OCI-LY7 (cell line): ENCODE data around the gene DNHD1. TPM values are rescaled to one million over a fixed set of nuclear protein-coding genes. Genes with fewer than 3 reads are reported as not detected.

Source experiments
- BruUV-seq: library from RNA; stranded (reverse); fragments of 400-500 nt; replicated peaks from 2 replicates; lab custom pipeline; 2021; lab: Mats Ljungman, UMichigan
- CTCF ChIA-PET: fragments of 300-600 bp; sonication (Branson Sonifier 250); formaldehyde crosslinking; loops from one replicate; lab custom pipeline; 2022; ENCODE audit warnings: antibody characterized with exemption; ENCODE audit not compliant: unreplicated experiment; lab: Charles Lee
- POLR2A ChIA-PET: fragments of 300-600 bp; sonication (Branson Sonifier 250); formaldehyde crosslinking; loops from one replicate; lab custom pipeline; 2022; ENCODE audit warnings: antibody characterized with exemption; lab: Charles Lee
- DNase-seq: peaks from one replicate; pipeline ENCODE4 v3.0.0-alpha.2; 2015; ENCODE audit warnings: low spot score
- H2AFZ ChIP-seq: fragments of 200-600 bp; sonication (generic), shearing (Covaris generic); 2 replicates; pipeline ENCODE4 v1.6.1; 2014; ENCODE audit warnings: mild to moderate bottlenecking, antibody characterized with exemption, low read length, moderate library complexity
- H3K27ac ChIP-seq: fragments of 200-600 bp; sonication (generic); 2 replicates; pipeline ENCODE4 v1.5.1; 2014; ENCODE audit warnings: mixed run types, low read depth, mild to moderate bottlenecking, moderate library complexity, low read length, inconsistent platforms; ENCODE audit not compliant: poor library complexity, severe bottlenecking
- H3K36me3 ChIP-seq: fragments of 200-600 bp; sonication (generic); 2 replicates; pipeline ENCODE4 v1.6.1; 2014; ENCODE audit warnings: mild to moderate bottlenecking, antibody characterized with exemption, low read length, moderate library complexity, mixed read lengths; ENCODE audit not compliant: insufficient read depth
- H3K4me1 ChIP-seq: fragments of 200-600 bp; sonication (generic); 2 replicates; pipeline ENCODE4 v1.5.1; 2014; ENCODE audit warnings: mild to moderate bottlenecking, low read length; ENCODE audit not compliant: insufficient read depth, poor library complexity, severe bottlenecking
- H3K4me2 ChIP-seq: fragments of 200-600 bp; sonication (generic); 2 replicates; pipeline ENCODE4 v1.6.1; 2014; ENCODE audit warnings: mild to moderate bottlenecking, low read length
- H3K4me3 ChIP-seq: fragments of 200-600 bp; sonication (generic); 2 replicates; pipeline ENCODE4 v1.5.1; 2014; ENCODE audit warnings: mild to moderate bottlenecking, low read depth, low read length; ENCODE audit not compliant: poor library complexity, severe bottlenecking
- H3K79me2 ChIP-seq: fragments of 200-600 bp; sonication (generic); 2 replicates; pipeline ENCODE4 v1.6.1; 2016; ENCODE audit warnings: low read depth, mild to moderate bottlenecking, low read length, moderate library complexity, mixed read lengths; ENCODE audit not compliant: insufficient read depth
- H3K9me2 ChIP-seq: fragments of 200-600 bp; sonication (generic); 2 replicates; pipeline ENCODE4 v1.6.1; 2016; ENCODE audit warnings: mild to moderate bottlenecking, low read length, mixed read lengths; ENCODE audit not compliant: insufficient read depth
- H3K9me3 ChIP-seq: fragments of 200-600 bp; sonication (generic); 2 replicates; pipeline ENCODE4 v1.6.1; 2014; ENCODE audit warnings: mild to moderate bottlenecking, mixed run types, low read length, mixed read lengths
- H4K20me1 ChIP-seq: fragments of 200-600 bp; sonication (generic); 2 replicates; pipeline ENCODE4 v1.6.1; 2014; ENCODE audit warnings: mild to moderate bottlenecking, antibody characterized with exemption, low read length, moderate library complexity, mixed read lengths; ENCODE audit not compliant: insufficient read depth
- CTCF ChIP-seq: fragments of 200-600 bp; sonication (generic); conservative IDR thresholded peaks from 2 replicates; pipeline ENCODE4 v1.5.1; 2014; ENCODE audit warnings: mild to moderate bottlenecking, antibody characterized with exemption, low read length, moderate library complexity, mixed read lengths
- EZH2phosphoT487 ChIP-seq: fragments of 200-600 bp; sonication (generic); IDR thresholded peaks from 2 replicates; pipeline ENCODE4 v1.6.1; 2018; ENCODE audit warnings: low read depth, borderline replicate concordance, mild to moderate bottlenecking, mixed run types, antibody characterized with exemption, low read length, moderate library complexity, mixed read lengths
- intact Hi-C: fragments of 100-400 bp; cut with micrococcal nuclease; formaldehyde crosslinking; loops from one replicate; pipeline ENCODE4 v1.10.0; 2022; ENCODE audit not compliant: unreplicated experiment
- total RNA-seq, 2 experiments: library from RNA; depleted of rRNA in 1 of 2; stranded (reverse); fragments of >200 nt in 1 of 2; shearing (Covaris generic) in 1 of 2; gene quantifications; 2 replicates each; pipeline ENCODE4 v1.2.3, GENCODE V29; 2014 to 2022

Gene DNHD1
- total RNA-seq, 2 experiments from 2014 or later = 24.3 to 52.7 TPM

GRCh38 chr11:6570691-6571427 lies 73.8 kb downstream of the DNHD1 start:
- intact Hi-C loops = no loop called here
- CTCF ChIA-PET = interaction anchor here (0.7 kb wide), 1 partner anchor 132 kb away, joined by 3 read pairs; no protein-coding TSS in a partner anchor
- H3K4me2 ChIP-seq = no peak overlapping the region
- BruUV-seq = no TSS peak
- POLR2A ChIA-PET = no interaction called here
- H2AFZ ChIP-seq = no peak overlapping the region
- TF ChIP-seq EZH2phosphoT487 (no peak), CTCF (no peak)
- H3K79me2 ChIP-seq = no peaks in the 10 kb centered on the region
- no peaks in the 10 kb centered on the region for H3K9me3 ChIP-seq
- H3K4me3 ChIP-seq = no peak overlapping the region
- H3K27ac ChIP-seq = no peak overlapping the region
- no peaks in the 10 kb centered on the region for H3K36me3 ChIP-seq
- H4K20me1 ChIP-seq = no peaks in the 10 kb centered on the region
- no peaks in the 10 kb centered on the region for H3K9me2 ChIP-seq
- DNase-seq = no peak
- no peaks in the 10 kb centered on the region for H3K4me1 ChIP-seq

DNA sequence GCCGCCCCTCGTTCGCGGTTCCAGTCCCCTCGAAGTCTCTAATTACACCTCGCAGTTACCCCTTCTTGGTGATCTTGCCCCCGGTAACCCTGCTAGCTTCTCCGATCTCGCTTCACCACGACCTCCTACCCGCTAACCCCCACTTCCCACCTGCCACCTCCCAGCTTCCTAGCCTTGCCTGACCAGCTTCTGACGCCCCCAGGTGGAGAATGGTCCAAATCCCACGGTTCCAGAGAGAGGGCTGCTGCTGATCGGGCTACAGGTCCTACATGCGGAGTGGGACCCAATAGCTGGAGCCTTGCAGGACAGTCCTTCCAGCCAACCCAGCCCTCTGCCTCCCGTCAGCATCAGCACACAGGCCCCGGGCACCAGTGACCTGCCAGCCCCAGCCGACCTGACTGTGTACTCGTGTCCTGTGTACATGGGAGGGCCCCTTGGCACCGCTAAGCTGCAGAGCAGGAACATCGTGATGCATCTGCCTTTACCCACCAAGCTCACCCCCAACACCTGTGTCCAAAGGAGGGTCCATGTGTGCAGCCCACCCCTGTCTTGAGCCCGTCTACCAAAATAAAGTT lies 74.4 kb downstream of the DNHD1 start:
- intact Hi-C loops = no loop called here
- no peak overlapping the region for H3K4me2 ChIP-seq
- H3K4me1 ChIP-seq = no peaks in the 10 kb centered on the region
- TF ChIP-seq CTCF (no peak), EZH2phosphoT487 (no peak)
- no peaks in the 10 kb centered on the region for H3K9me3 ChIP-seq
- no peaks in the 10 kb centered on the region for H3K79me2 ChIP-seq
- H3K36me3 ChIP-seq = no peaks in the 10 kb centered on the region
- BruUV-seq = no TSS peak
- DNase-seq = no peak
- H3K27ac ChIP-seq = no peak overlapping the region
- H3K9me2 ChIP-seq = no peaks in the 10 kb centered on the region
- ChIA-PET POLR2A (no interaction called here), CTCF (interaction anchor here (0.7 kb wide), 1 partner anchor 132 kb away, joined by 3 read pairs; no protein-coding TSS in a partner anchor)
- H2AFZ ChIP-seq = no peak overlapping the region
- H4K20me1 ChIP-seq = no peaks in the 10 kb centered on the region
- H3K4me3 ChIP-seq = no peak overlapping the region

DNA sequence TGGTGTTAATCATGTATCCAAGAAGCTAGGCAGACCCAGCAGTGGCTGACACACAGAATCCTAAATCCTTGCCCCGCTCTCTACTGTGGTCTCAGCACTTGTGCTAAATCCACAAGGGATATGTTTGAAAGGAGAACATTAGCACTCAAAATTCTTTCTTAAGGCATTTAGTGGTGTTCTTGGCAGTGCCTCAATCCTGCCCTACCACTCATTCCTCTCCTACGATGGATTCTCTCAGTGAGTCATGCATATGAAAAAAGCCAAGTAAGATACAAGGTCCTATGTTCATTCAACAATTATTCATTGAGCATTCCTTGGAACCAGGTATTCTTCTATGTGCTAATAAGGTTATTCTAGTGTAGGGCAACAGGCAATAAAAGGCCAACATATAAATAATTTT lies 75.1 kb downstream of the DNHD1 start:
- Histone ChIP-seq H3K27ac (no peak overlapping the region), H3K9me2 (no peaks in the 10 kb centered on the region), H3K4me3 (no peak overlapping the region), H3K4me1 (no peaks in the 10 kb centered on the region), H3K79me2 (no peaks in the 10 kb centered on the region), H3K4me2 (no peak overlapping the region), H3K36me3 (no peaks in the 10 kb centered on the region), H4K20me1 (no peaks in the 10 kb centered on the region), H2AFZ (no peak overlapping the region), H3K9me3 (no peaks in the 10 kb centered on the region)
- no peak for DNase-seq
- intact Hi-C loops = no loop called here
- ChIA-PET POLR2A (no interaction called here), CTCF (no interaction called here)
- no peak for TF ChIP-seq EZH2phosphoT487
- TF ChIP-seq CTCF = no peak
- no TSS peak for BruUV-seq
